Middle frontal gyrus (tissue), 1 donor: ENCODE results near the gene NES.
"Not testable (repeated sequence)": the region's sequence is repeated elsewhere in the genome, so short reads cannot be mapped to it uniquely, and the experiment has no call there.

Source experiments
- DNase-seq: peaks from one replicate; pipeline ENCODE4 v3.0.0-alpha.2; 2015; ENCODE audit warnings: low spot score; ENCODE audit errors: extremely low spot score

NES gene

DNA sequence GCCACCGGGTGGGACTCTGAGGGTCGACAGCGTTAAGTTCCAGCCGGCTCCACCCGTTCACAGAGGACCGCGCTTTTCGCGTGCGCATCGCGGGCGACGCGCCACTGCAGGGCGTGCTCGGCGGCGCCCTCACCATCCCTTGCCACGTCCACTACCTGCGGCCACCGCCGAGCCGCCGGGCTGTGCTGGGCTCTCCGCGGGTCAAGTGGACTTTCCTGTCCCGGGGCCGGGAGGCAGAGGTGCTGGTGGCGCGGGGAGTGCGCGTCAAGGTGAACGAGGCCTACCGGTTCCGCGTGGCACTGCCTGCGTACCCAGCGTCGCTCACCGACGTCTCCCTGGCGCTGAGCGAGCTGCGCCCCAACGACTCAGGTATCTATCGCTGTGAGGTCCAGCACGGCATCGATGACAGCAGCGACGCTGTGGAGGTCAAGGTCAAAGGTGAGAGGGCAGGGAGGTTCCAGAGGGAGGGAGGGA, 30.4 kb downstream of the NES start:
- no peak for DNase-seq

- DNase-seq, result no peak
Measured at GRCh38 chr1:156645666-156646065, 31.5 kb downstream of the NES start.

DNA sequence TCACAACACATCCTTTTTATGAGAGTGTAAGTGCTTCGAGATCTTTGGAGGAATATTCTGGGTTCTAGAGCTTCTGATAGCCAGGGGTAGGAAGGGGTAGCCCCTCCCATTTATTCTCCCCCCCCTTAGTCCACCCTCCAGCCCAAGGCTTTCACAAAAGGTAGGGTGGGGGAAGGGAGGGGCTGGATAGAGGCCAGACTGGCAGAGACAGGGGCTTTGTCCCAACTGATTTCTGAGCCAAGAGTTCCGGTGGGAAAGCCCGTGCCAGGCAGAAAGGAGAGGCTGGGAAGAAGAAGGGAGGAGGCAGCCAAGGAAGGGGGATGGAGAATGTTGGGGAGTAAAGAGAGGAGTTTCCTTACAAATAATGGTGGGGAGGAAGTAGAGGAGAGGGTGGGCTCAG, 32.2 kb downstream of the NES start:
- no peak for DNase-seq

DNA sequence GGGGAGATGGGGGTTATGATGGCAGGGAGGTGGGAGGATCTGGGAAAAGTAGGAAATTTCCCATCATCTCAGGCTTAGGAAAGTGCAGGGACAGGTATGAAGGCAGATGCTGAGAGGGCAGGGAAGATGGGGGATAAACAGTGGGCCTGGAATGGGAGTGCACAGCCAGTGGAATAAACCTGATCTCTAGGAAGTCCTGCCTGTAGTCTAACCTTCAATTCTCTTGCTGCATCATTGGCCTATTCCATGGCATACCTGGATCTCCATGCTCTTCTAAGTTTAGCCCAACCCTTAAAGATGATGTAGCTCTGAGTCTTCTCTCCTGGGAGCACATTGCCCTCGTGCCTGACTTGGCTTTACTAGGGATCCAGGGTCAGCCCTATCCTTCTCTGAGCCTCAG, 32.6 kb downstream of the NES start:
- no peak for DNase-seq

- DNase-seq, result no peak
Measured at GRCh38 chr1:156644146-156644545, 33.1 kb downstream of the NES start.

- no peak for DNase-seq
Measured at GRCh38 chr1:156643778-156644092, 33.5 kb downstream of the NES start.

DNA sequence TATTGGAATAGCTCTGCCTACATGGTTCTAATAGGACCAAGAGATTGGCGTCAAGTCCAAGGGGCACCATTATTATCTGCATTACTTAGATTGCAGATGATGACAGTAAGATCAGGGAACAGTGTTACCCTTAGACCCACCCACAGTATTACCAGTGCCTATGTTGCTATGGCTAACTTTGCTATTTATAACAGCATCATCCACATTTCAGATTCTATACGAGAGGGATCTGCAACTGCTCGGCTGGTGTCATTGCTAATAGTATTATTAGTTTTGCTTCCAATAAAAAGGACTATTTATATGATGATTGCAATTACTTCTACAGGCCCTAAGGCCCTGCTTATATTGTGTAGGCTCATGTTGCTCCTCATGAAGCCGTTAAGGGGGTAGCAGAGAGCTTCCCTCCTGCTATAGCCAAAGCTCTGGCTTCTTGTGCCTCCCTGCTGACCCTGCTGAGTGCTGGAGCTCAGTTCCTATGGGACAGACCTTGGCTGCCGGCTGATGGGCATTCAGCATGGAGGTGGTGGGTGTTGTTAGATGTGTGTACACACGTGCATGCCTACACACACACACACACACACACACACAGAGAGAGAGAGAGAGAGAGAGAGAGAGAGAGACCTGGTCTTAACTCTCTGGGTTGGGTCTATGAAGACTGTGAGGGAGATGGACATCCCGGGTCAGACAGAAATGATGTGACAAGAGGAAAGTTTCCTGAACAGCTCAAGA, 34.0 kb downstream of the NES start:
- no peak for DNase-seq

DNA sequence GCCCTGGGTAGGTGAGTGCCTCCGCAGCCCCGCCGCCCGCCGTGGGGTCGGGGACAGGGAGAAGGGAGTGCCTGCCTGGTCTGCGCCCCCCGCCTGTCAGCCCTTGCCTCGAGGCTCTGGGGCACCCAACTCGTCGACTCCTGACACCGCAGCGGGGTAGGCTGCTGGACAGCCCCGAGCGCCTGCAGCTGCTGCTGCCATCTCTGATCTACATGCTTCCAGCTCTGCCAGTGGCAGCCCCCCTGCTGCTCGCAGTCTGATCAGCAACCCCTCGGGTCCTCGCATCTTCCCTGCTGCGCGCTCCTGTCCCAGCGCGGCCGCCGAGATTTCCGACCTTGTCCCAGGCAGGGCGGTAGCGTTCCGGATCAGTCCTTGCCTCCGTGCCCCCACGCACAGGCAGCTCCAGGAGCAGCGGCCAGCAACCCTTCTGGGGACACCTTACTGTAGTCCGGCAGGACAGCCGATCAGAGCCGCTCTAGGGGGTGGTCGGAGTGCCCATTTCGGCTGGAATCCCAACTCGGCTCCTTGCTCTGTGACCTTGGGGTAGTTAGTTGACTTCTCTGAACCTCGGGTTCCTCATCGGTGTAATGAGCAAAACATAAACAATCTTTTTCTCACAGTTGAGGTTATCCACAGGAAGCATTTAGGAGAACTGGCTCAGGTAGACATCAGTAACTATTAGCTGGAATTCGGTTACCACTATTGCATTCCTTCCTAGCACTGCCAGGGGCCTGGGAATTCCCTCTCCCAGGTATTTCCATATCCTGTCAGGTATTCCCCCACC, 34.8 kb downstream of the NES start:
- no peak for DNase-seq

DNA sequence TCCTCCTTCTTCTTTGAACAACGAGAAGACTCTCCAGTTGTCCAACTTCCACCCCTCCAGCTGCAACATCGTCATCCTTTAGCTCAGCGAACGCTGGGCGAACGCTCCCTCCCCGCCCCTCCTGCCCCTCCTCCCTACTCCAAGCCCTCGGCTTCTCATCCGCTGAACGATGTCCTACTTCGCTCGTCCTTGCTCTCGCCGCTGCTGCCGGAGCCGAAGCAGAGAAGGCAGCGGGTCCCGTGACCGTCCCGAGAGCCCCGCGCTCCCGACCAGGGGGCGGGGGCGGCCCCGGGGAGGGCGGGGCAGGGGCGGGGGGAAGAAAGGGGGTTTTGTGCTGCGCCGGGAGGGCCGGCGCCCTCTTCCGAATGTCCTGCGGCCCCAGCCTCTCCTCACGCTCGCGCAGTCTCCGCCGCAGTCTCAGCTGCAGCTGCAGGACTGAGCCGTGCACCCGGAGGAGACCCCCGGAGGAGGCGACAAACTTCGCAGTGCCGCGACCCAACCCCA, 35.4 kb downstream of the NES start, which contains the start of gene BCAN:
Gene BCAN, plus strand, starts transcription at position 357 of the 504 bp plus-strand sequence. CDS start 3,938 bp downstream, outside the sequence.
- no peak for DNase-seq

DNA sequence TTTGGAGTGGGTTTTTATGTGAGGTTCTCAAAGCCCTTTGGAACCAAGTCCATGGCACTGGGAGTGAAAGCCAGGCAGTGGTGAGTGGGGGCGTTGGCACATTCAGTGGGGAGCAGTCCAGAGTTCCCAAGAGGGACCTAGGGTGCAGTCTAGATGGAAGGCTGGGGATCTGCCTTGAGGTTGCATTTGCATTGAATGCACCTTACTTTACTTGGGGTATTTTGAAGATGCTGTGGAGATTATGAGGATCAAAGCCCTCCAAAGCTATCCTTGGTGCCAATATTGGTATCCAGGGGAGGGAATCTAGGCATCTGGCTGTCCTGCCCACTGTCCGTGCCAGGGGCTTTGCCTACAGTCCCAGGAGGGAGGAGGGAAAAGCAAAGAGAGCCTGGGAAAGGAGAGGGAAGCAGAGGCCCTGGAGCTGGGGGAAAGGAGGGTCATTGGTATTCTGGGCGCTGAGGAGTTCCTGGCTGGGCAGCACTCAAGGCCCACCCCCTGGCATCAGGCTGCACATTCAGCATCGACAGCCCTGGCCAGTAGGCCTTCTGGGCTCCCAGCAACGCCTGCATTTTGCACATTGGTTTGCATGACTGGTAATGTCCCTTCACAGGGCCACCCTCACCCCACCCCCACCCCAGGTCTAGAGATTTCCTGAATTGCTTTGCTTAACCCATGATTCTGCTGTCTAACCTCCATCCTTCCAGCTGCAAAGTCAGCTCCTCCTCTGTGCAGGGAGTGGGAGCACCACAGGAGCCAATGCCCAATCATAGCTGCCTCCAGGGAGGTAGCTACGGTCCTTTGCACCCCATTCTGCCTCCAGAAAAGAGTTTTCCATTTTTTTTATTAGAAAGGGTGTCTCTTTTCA, 36.1 kb downstream of the NES start:
- DNase-seq, result no peak

- no peak for DNase-seq
Measured at GRCh38 chr1:156639601-156640101, 37.6 kb downstream of the NES start.

DNA sequence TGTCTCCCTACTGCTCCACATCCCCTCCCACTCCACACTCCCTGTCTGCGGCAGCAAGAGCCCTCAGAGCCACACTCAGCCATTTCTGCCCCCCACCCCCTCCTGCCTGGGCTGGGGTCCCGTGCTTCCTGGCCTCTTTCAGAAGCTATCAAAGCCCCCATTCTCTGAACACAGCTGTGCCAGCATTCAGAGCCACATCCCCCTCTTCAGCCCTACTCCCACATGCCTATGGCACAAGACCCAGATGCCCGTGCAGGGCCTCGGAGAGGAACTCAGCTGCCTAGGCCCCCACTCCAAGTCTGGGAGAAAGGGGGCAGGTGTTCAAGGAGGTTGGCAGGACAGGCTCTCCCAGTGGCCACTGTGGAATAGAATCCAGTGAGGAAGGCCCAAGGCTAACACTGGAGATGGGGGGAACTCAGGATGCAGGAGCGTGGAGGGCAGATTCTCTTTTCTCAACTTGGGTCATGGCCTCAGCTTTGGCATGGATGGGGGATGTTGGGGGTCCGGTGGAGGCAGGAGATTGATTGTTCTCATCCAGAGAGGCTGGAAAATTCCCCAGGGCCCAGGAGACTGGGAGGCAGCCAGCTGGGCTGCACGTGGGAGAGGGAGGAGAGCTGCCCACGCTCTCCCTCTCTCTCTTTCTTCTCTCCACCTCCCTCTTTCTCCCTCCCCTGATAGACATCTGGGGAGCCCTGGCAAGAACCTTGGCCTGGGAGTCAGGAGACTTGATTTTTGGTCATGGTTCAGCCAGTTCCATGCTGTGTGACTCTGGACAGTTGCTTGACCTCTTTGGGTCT, 38.8 kb downstream of the NES start:
- no peak for DNase-seq

DNA sequence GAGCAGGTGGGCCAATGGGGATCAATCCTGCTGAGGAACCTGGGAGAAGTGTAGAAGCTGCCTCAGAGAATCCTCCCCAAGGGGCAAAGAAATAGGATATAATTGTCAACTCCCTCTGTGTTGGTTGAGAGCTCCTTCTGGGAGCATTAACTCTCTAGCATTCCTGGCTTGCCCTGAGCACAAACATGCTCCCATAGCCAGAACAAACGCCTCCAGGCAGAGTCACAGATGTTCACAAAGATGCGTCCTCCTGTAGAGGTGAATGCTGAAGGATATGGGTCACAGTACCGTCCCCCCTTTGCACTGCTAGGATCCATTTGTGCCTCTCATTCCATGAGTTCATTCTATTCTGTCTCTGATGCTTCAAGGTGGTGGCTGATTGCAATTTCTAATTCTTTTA, 44.9 kb downstream of the NES start:
- DNase-seq, result no peak

- not testable (repeated sequence) for DNase-seq
Measured at GRCh38 chr1:156631152-156631551, 46.1 kb downstream of the NES start.

GRCh38 chr1:156629823-156630449, 47.3 kb downstream of the NES start:
- DNase-seq, result no peak

DNA sequence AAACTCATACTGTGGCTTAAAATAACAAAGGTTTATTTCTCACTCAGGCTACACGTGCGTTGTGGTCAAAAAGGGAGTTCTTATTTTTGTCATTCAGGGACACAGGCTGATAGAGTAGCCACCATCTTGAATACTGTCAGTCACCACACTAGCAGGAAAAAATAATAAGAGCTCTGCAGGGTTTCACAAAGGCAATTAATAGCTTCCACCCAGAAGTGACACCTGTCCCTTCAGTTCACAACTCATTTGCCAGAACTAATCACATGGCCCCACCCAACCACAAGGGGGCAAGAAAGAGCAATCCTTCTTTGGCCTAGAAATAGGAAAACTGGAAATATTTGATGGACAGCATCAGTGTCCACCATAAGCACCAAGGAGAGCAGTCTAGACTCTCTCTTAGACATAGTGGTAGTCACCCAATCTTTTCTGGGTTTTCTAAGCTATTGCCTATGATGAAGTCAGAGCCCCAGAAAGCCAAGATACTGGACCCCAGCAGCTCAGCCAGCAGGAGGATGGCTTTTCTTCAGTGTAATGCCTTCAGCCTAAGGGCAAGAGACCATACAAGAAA, 49.8 kb downstream of the NES start:
- DNase-seq, result no peak

DNA sequence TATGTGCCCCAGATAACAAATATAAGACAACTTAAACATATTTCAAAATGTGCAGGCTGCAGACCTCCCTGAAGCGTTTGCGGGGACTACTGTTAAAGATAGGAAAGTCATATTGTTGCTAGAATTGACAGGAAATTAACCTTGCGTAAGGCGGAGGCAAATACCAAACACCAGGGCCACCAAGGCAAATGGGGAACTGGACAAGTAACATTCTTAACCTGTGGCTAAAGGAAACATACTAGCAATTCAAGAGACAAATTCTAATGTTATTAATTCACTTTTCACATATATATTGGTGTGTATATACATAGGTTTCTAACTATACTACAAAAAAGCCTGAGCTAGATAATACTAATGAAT, 51.1 kb downstream of the NES start:
- DNase-seq, result no peak

DNA sequence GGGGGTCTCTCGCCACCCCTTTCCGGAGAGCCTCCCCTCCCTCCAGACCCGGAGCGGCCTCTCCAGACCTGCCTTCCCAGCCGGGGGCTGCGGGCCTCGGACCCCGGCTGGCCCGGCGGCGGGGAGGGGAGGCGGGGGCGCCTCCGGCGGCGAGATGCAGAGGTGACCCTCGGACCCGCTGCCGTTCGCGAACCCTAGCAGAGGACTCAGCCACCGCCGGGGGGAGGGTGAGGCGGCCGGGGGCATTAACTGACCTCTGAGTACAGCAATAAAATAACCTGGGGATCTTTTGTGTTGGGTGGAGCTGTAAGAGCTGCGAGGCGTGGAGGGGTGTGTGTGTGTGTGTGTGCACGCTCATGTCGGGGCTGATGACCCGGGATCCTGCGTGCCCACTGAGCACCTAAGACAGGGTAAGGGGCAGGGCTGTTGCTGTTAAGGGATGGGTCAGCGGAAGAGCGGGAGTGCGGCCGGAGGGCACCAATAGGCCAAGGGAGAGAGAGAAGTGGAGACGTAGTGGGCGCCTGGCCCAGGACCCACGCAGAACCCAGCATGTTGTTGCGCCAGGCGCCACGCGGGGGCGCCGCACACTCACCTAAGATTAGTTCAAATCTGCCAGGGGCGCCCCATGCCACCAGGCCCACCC, 51.6 kb downstream of the NES start:
- DNase-seq, result no peak

DNA sequence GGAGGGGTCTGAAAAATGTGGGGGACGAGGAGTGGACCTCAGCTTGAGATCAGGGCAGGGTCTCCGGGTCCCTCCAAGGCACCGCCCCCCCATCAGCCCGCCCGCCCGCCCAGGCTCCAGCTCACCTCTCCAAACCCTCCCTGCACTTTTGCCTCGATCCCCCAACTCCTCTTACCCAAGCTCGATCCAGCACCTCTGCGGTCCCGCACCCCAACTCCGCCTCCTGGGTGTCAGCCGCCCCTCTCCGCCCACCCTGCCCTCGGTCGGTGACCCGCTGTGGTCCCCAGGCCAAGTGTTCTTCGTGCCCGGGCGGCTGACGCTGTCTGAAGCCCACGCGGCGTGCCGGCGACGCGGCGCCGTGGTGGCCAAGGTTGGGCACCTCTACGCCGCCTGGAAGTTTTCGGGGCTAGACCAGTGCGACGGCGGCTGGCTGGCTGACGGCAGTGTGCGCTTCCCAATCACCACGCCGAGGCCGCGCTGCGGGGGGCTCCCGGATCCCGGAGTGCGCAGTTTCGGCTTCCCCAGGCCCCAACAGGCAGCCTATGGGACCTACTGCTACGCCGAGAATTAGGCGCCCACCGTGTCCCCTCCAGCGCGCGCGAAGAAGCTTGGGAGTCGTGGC, 52.3 kb downstream of the NES start:
- DNase-seq, result no peak
